Activated B cell treated with CpG ODN at 0.5 μM for 24 hours (primary cell): ENCODE data around the gene SMIM35. TPM values are rescaled to one million over a fixed set of nuclear protein-coding genes. Genes with fewer than 3 reads are reported as not detected.
A peak's percentile ranks its signal among the peaks of the same experiment; 100 is the strongest.

Experiments used
- ATAC-seq: fragments of 200-7000 bp; cut with Tn5 transposase; one replicate; pipeline ENCODE4 v1.10.0; 2021; ENCODE audit warnings: low read depth, mild to moderate bottlenecking, moderate library complexity
- CTCF ChIA-PET: fragments of 350-600 bp; sonication (Branson Sonifier 250); formaldehyde crosslinking; loops from one replicate; lab custom pipeline; 2021; ENCODE audit warnings: antibody characterized with exemption; lab: Charles Lee
- POLR2A ChIA-PET: fragments of 350-600 bp; sonication (Branson Sonifier 250); formaldehyde crosslinking; loops from one replicate; lab custom pipeline; 2021; ENCODE audit warnings: antibody characterized with exemption; lab: Charles Lee
- DNase-seq: peaks from one replicate; pipeline ENCODE4 v3.0.0; 2022
- H3K27ac Mint-ChIP-seq: one replicate; pipeline ENCODE4 v1.8.0; 2020; ENCODE audit warnings: mixed read lengths
- H3K27me3 Mint-ChIP-seq: one replicate; pipeline ENCODE4 v1.8.0; 2021; ENCODE audit warnings: mixed read lengths
- H3K36me3 Mint-ChIP-seq: one replicate; pipeline ENCODE4 v1.8.0; 2021; ENCODE audit warnings: low read depth, mixed read lengths
- H3K4me1 Mint-ChIP-seq: one replicate; pipeline ENCODE4 v1.8.0; 2021; ENCODE audit warnings: mixed read lengths
- H3K4me3 Mint-ChIP-seq: one replicate; pipeline ENCODE4 v1.8.0; 2020; ENCODE audit warnings: mild to moderate bottlenecking, mixed read lengths
- H3K9me3 Mint-ChIP-seq: one replicate; pipeline ENCODE4 v1.8.0; 2020; ENCODE audit warnings: mixed read lengths
- intact Hi-C: fragments of 100-400 bp; cut with micrococcal nuclease; formaldehyde crosslinking; loops from one replicate; pipeline ENCODE4 v1.15.1; 2024
- total RNA-seq: library from RNA; stranded (reverse); gene quantifications from 2 replicates; pipeline ENCODE4 v1.2.3, GENCODE V29; 2022
- TF ChIP-seq, protein P1 (sequence below): fragments of 200-600 bp; IDR thresholded peaks from one replicate; pipeline ENCODE4 v1.8.0; 2022; ENCODE audit warnings: antibody characterized with exemption, mild to moderate bottlenecking

Gene SMIM35
- total RNA-seq, 1 donor from 2014 or later = 1.8 TPM

- DNase-seq (no peak), ATAC-seq (no peak)
- intact Hi-C loops = no loop called here
- H3K4me3 Mint-ChIP-seq = no peak overlapping the region
- ChIA-PET CTCF (no interaction called here), POLR2A (interaction anchor here (0.6 to 1.2 kb wide), 2 partner anchors 17 to 21 kb away, joined by 3 read pairs; no protein-coding TSS in a partner anchor)
- no peak overlapping the region for H3K27ac Mint-ChIP-seq
- H3K4me1 Mint-ChIP-seq = peaks cover 20% of the 10 kb centered on the region
- H3K36me3 Mint-ChIP-seq = no peaks in the 10 kb centered on the region
- no peaks in the 10 kb centered on the region for H3K27me3 Mint-ChIP-seq
- no peaks in the 10 kb centered on the region for H3K9me3 Mint-ChIP-seq
- TF ChIP-seq, protein P1, sequence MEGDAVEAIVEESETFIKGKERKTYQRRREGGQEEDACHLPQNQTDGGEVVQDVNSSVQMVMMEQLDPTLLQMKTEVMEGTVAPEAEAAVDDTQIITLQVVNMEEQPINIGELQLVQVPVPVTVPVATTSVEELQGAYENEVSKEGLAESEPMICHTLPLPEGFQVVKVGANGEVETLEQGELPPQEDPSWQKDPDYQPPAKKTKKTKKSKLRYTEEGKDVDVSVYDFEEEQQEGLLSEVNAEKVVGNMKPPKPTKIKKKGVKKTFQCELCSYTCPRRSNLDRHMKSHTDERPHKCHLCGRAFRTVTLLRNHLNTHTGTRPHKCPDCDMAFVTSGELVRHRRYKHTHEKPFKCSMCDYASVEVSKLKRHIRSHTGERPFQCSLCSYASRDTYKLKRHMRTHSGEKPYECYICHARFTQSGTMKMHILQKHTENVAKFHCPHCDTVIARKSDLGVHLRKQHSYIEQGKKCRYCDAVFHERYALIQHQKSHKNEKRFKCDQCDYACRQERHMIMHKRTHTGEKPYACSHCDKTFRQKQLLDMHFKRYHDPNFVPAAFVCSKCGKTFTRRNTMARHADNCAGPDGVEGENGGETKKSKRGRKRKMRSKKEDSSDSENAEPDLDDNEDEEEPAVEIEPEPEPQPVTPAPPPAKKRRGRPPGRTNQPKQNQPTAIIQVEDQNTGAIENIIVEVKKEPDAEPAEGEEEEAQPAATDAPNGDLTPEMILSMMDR = no peak
Observed at GRCh38 chr11:118027694-118028093, 59.1 kb downstream of the SMIM35 start.

- H3K27ac Mint-ChIP-seq = no peak overlapping the region
- TF ChIP-seq, protein P1 = no peak
- intact Hi-C loops = loop anchor here (1.0 kb wide), 1 partner anchor 10 kb away; no protein-coding TSS in a partner anchor
- ChIA-PET POLR2A (interaction anchor here (0.7 to 2.4 kb wide), 10 partner anchors 9 to 204 kb away, joined by 3 to 11 read pairs (median 4); no protein-coding TSS in a partner anchor), CTCF (interaction anchor here (1.0 to 1.4 kb wide), 4 partner anchors 33 to 204 kb away, joined by 3 to 7 read pairs (median 4); no protein-coding TSS in a partner anchor)
- H3K36me3 Mint-ChIP-seq = peaks cover 15% of the 10 kb centered on the region
- H3K4me1 Mint-ChIP-seq = peaks cover 22% of the 10 kb centered on the region
- ATAC-seq (no peak), DNase-seq (no peak)
- H3K4me3 Mint-ChIP-seq = no peak overlapping the region
- H3K9me3 Mint-ChIP-seq = peaks cover 16% of the 10 kb centered on the region
- H3K27me3 Mint-ChIP-seq = no peaks in the 10 kb centered on the region
Observed at GRCh38 chr11:118021146-118021545, 65.6 kb downstream of the SMIM35 start.

DNA sequence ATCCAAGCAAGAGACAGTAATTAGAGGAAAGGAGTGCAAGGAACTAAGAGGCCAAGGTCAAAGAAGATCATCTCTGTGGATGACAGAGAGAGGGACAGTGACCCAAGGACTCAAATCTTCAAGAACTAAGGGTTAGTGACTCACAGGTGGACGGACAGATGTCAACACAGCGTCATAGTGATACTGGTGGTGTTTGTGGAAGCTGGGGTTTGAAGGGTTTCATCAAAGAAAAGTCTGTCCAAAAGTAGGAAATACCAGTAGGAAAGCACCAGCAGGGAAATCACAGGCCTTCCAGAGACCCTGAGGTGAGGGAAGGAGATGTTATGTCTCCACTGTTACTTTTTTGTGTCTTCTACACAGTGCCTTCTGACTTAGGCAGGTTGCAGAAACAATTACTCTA is 68.4 kb downstream of the SMIM35 start:
- CTCF ChIA-PET = no interaction called here
- peaks cover 16% of the 10 kb centered on the region for H3K36me3 Mint-ChIP-seq
- no peak for DNase-seq
- no peak for ATAC-seq
- H3K4me3 Mint-ChIP-seq = no peak overlapping the region
- peak overlapping the region; percentile 6 for H3K27ac Mint-ChIP-seq
- TF ChIP-seq, protein P1 = no peak
- intact Hi-C loops = no loop called here
- peaks cover 19% of the 10 kb centered on the region for H3K9me3 Mint-ChIP-seq
- POLR2A ChIA-PET = interaction anchor here (0.9 kb wide), 1 partner anchor 11 kb away, joined by 3 read pairs; no protein-coding TSS in a partner anchor
- H3K27me3 Mint-ChIP-seq = no peaks in the 10 kb centered on the region
- H3K4me1 Mint-ChIP-seq = peaks cover 38% of the 10 kb centered on the region

DNA sequence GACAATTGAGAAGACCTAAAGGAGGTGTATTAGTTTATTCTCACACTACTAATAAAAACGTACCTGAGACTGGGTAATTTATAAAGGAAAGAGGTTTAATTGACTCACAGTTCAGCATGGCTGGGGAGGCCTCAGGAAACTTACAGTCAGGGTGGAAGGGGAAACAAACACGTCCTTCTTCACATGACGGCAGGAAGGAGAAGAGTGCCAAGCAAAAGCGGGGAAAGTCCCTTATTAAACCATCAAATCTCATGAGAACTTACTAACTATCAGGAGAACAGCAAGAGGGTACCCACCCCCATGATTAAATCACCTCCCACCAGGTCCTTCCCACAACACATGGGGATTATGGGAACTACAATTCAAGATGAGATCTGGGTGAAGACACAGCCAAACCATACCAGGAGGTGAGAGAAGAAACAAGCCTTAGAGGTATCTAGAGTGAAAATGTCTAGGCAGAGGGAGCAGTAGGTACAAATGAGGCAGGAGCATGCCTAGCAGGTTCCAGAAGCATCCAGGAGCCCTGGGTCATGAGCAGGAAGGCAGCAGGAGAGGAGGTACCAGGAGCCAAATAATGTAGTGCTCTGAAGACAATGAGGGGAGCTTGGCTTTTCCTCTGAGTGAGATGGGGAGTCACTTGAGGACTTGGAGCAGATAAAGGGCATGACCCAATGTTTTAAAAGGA is 69.0 kb downstream of the SMIM35 start:
- DNase-seq = no peak
- H3K27ac Mint-ChIP-seq = peak overlapping the region; percentile 25
- intact Hi-C loops = no loop called here
- H3K4me1 Mint-ChIP-seq = peaks cover 42% of the 10 kb centered on the region
- TF ChIP-seq, protein P1 = no peak
- no peak for ATAC-seq
- peaks cover 19% of the 10 kb centered on the region for H3K9me3 Mint-ChIP-seq
- H3K36me3 Mint-ChIP-seq = peaks cover 16% of the 10 kb centered on the region
- CTCF ChIA-PET = no interaction called here
- POLR2A ChIA-PET = interaction anchor here (0.9 to 25.5 kb wide), 2 partner anchors 10 to 27 kb away, joined by 3 to 1422 read pairs; partner anchors contain the start of gene IL10RA
- H3K27me3 Mint-ChIP-seq = no peaks in the 10 kb centered on the region
- no peak overlapping the region for H3K4me3 Mint-ChIP-seq

GRCh38 chr11:118017111-118017510 is 69.7 kb downstream of the SMIM35 start:
- Mint-ChIP-seq H3K27ac (no peak overlapping the region), H3K4me1 (peaks cover 49% of the 10 kb centered on the region), H3K9me3 (peaks cover 19% of the 10 kb centered on the region), H3K36me3 (peaks cover 16% of the 10 kb centered on the region), H3K27me3 (no peaks in the 10 kb centered on the region), H3K4me3 (no peak overlapping the region)
- no peak for DNase-seq
- no peak for ATAC-seq
- POLR2A ChIA-PET = interaction anchor here (1.7 to 25.5 kb wide), 4 partner anchors 27 to 70 kb away, joined by 4 to 1422 read pairs (median 14); partner anchors contain the start of gene IL10RA
- intact Hi-C loops = no loop called here
- TF ChIP-seq, protein P1 = no peak
- CTCF ChIA-PET = interaction anchor here (2.4 kb wide), 1 partner anchor 70 kb away, joined by 7 read pairs; no protein-coding TSS in a partner anchor
